Measurements from ENCODE around the gene IGFBP5.

IGFBP5 gene

GRCh38 chr2:216687111-216687510, 8.2 kb downstream of the IGFBP5 start:
- no peak for DNase-seq

- DNase-seq: no peak
Observed at GRCh38 chr2:216685327-216685875, 9.9 kb downstream of the IGFBP5 start.

- DNase-seq: no peak
Observed at GRCh38 chr2:216683846-216684245, 11.5 kb downstream of the IGFBP5 start.

GRCh38 chr2:216681683-216682082, 13.7 kb downstream of the IGFBP5 start:
- no peak for DNase-seq

- no peak for DNase-seq
Observed at GRCh38 chr2:216680951-216681629, 14.3 kb downstream of the IGFBP5 start.

GRCh38 chr2:216679658-216680024, 15.7 kb downstream of the IGFBP5 start:
- DNase-seq: no peak

GRCh38 chr2:216678813-216679657, 16.3 kb downstream of the IGFBP5 start:
- no peak for DNase-seq

GRCh38 chr2:216678098-216678465, 17.3 kb downstream of the IGFBP5 start:
- no peak for DNase-seq

- DNase-seq: no peak
Observed at GRCh38 chr2:216677439-216678097, 17.8 kb downstream of the IGFBP5 start.

GRCh38 chr2:216676630-216677029, 18.7 kb downstream of the IGFBP5 start:
- no peak for DNase-seq

GRCh38 chr2:216674376-216674775, 21.0 kb downstream of the IGFBP5 start:
- no peak for DNase-seq

GRCh38 chr2:216673609-216674008, 21.7 kb downstream of the IGFBP5 start:
- DNase-seq: no peak

GRCh38 chr2:216673021-216673420, 22.3 kb downstream of the IGFBP5 start:
- no peak for DNase-seq

GRCh38 chr2:216672466-216672865, 22.9 kb downstream of the IGFBP5 start:
- DNase-seq: no peak

- no peak for DNase-seq
Observed at GRCh38 chr2:216671791-216672343, 23.5 kb downstream of the IGFBP5 start.

- no peak for DNase-seq
Observed at GRCh38 chr2:216671081-216671411, 24.3 kb downstream of the IGFBP5 start.

GRCh38 chr2:216670266-216671080, 24.9 kb downstream of the IGFBP5 start:
- DNase-seq: no peak

- peak; percentile 76 for DNase-seq
Observed at GRCh38 chr2:216666461-216667233, 28.7 kb downstream of the IGFBP5 start.

- DNase-seq: no peak
Observed at GRCh38 chr2:216665717-216666116, 29.6 kb downstream of the IGFBP5 start.

GRCh38 chr2:216665242-216665641, 30.1 kb downstream of the IGFBP5 start:
- no peak for DNase-seq

GRCh38 chr2:216664593-216665034, 30.7 kb downstream of the IGFBP5 start:
- no peak for DNase-seq

- DNase-seq: no peak
Observed at GRCh38 chr2:216663846-216664245, 31.5 kb downstream of the IGFBP5 start.

Data from midbrain (tissue), 1 donor.